Esophagus muscularis mucosa (tissue), 3 donors: Measurements from ENCODE around the gene SFXN5.

Source experiments
- CTCF ChIP-seq, 3 experiments: fragments of 200-600 bp in 2 of 3; fragments of 450-650 bp in 1 of 3; sonication (generic) in 2 of 3; IDR thresholded peaks; one replicate each; pipeline ENCODE4 v1.5.1; 2017 to 2019; ENCODE audit warnings: antibody characterized with exemption in 3 of 3, mild to moderate bottlenecking in 2 of 3, moderate library complexity in 1 of 3
- POLR2A ChIP-seq: fragments of 450-650 bp; IDR thresholded peaks from one replicate; pipeline ENCODE4 v1.6.1; 2017; ENCODE audit warnings: antibody characterized with exemption, moderate library complexity, mild to moderate bottlenecking, low read depth
- POLR2AphosphoS5 ChIP-seq, 2 donors: sonication (generic); formaldehyde crosslinking; IDR thresholded peaks; one replicate each; pipeline ENCODE4 v1.6.1; 2017; ENCODE audit warnings: antibody characterized with exemption in 2 of 2

DNA sequence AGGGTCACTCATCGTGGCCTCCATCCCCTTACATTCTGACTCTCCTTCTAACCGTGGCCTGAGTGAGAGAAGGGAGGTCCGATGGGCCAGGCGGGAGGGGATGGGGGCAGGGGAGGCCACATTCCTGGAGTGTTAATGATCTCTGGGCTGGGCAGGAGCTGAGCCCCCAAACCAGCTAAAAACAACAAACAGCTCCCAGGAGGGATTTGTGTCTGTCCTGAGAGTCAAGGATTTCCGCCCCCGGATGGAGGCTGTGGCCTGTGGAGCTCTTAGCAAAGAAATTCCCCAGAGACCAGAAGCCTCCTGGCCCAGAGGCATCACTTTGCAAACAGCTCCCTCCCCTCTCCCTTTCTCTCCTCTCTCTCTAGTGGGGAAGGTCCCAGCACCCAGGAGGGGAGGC lies 130.7 kb downstream of the SFXN5 start:
- TF ChIP-seq CTCF (IDR thresholded peaks at IDR 0.05) (no peak), POLR2A (no peak), POLR2AphosphoS5 (IDR thresholded peaks at IDR 0.05) (no peak)
